Measurements from ENCODE around the gene IL1B. TPM values are rescaled to one million over a fixed set of nuclear protein-coding genes. Genes with fewer than 3 reads are reported as not detected.
"Not testable (repeated sequence)": the region's sequence is repeated elsewhere in the genome, so short reads cannot be mapped to it uniquely, and the experiment has no call there.

IL1B gene
- total RNA-seq, 5 donors from 2014 or later (not counting 1 experiment from before 2014, with no cell fraction given): 0.76 to 4.4 (median 0.97) TPM; not detected in 1

DNA sequence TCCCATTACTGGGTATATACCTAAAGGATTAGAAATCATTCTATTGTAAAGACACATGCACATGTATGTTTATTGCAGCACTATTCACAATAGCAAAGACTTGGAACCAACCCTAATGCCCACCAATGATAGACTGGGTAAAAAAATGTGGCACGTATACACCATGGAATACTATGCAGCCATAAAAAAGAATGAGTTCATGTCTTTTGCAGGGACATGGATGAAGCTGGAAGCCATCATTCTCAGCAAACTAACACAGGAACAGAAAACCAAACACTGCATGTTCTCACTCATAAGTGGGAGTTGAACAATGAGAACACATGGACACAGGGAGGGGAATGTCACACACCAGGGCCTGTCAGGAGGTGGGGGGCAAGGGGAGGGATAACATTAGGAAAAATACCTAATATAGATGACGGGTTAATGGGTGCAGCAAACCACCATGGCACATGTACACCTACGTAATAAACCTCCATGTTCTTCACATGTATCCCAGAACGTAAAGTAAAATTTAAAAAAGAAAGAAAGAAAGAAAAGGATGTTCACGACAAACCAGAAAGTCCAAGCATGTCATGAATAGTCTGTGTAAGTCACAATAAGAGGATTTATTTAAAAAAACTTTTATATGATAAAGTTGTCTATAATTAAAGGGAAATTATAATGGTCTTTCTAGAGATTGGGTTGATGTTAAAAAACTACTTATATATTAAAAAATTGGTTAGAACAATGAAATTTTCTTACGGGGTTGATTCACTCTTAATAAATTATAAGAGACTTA, 23.0 kb upstream of the IL1B start:
- no CpG with 5 or more reads among the region's 6 CpGs for WGBS (ENCODE audit: insufficient coverage)
- H3K27ac Mint-ChIP-seq; H3K4me3 Mint-ChIP-seq; H3K4me3 ChIP-seq (ENCODE audit: control insufficient read depth in 1 of 2, extremely low read depth in 1 of 2, low read length in 1 of 2); ATAC-seq (replicated peaks in 1 of 4); H3K4me1 Mint-ChIP-seq; DNase-seq; POLR2A ChIA-PET; H3K27me3 ChIP-seq (replicated peaks in 1 of 2; ENCODE audit: control insufficient read depth in 2 of 2, extremely low read depth in 1 of 2, insufficient read depth in 2 of 2, low read length in 1 of 2); H3K27me3 Mint-ChIP-seq; H3K36me3 Mint-ChIP-seq; H3K4me1 ChIP-seq (ENCODE audit: control insufficient read depth in 1 of 2, extremely low read depth in 1 of 2, insufficient read depth in 2 of 2, low read length in 2 of 2); H3K36me3 ChIP-seq (ENCODE audit: control insufficient read depth in 2 of 2, extremely low read depth in 1 of 2, insufficient read depth in 1 of 2, low read length in 1 of 2); CTCF ChIA-PET; H3K9me3 ChIP-seq; H3K27ac ChIP-seq (ENCODE audit: low read length): not testable (repeated sequence)
- H3K9me3 Mint-ChIP-seq: peaks cover 0 to 16% (median 4%) of the 10 kb centered on the region in 3 donors

DNA sequence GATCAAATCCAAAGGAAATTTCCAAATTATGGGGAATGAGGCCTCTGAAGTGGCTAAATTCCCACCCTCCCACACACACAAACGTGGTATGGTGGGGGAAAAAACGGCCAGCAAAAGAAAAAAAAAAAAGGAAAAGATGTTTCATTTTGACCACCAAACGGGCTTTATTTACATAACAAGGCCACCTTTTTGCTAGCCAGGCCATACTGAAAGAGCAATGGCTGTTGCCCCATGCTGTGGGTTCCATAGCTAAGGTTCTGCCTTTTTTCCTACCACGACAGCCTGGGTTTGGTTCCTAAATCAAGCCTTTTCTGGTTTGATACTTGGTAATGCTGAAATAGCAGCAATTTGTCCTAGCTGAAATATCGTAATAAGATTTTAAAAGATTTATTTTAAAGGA, 14.0 kb upstream of the IL1B start:
- no peak overlapping the region for H3K27ac ChIP-seq (ENCODE audit: low read length)
- Mint-ChIP-seq H3K27ac (no peak overlapping the region), H3K9me3 (no peaks in the 10 kb centered on the region), H3K27me3 (peaks cover 28 to 34% of the 10 kb centered on the region in 2 donors), H3K4me3 (no peak overlapping the region), H3K4me1 (no peaks in the 10 kb centered on the region), H3K36me3 (no peaks in the 10 kb centered on the region)
- ATAC-seq (replicated peaks in 1 of 4): no peak
- peaks cover 0 to 2% of the 10 kb centered on the region in 2 experiments for H3K27me3 ChIP-seq (replicated peaks in 1 of 2; ENCODE audit: control insufficient read depth in 2 of 2, extremely low read depth in 1 of 2, insufficient read depth in 2 of 2, low read length in 1 of 2)
- no peaks in the 10 kb centered on the region for H3K9me3 ChIP-seq
- no peak for DNase-seq
- CTCF ChIA-PET: no interaction called here
- POLR2A ChIA-PET: no interaction called here
- 65% methylated on average over 2 of the region's 5 CpGs for WGBS (ENCODE audit: insufficient coverage)
- H3K4me3 ChIP-seq (ENCODE audit: control insufficient read depth in 1 of 2, extremely low read depth in 1 of 2, low read length in 1 of 2): no peak overlapping the region
- H3K36me3 ChIP-seq (ENCODE audit: control insufficient read depth in 2 of 2, extremely low read depth in 1 of 2, insufficient read depth in 1 of 2, low read length in 1 of 2): no peaks in the 10 kb centered on the region
- no peaks in the 10 kb centered on the region for H3K4me1 ChIP-seq (ENCODE audit: control insufficient read depth in 1 of 2, extremely low read depth in 1 of 2, insufficient read depth in 2 of 2, low read length in 2 of 2)

DNA sequence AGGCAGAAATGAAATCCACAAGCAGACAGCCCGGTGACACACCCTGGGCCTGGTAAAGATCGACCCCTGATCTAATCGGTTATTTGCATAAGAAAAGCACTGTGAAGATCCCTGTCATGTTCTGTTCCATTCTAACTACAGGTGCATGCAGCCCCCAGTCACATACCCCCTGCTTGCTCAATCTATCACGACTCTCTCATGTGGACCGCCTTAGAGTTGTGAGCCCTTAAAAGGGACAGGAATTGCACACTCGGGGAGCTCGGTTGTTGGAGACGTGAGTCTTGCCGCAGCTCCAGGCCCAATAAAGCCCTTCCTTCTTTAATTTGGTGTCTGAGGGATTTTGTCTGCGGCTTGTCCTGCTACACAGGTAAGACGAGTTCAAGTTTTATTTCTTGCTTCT, 13.4 kb upstream of the IL1B start:
- ChIA-PET CTCF (no interaction called here), POLR2A (interaction anchor here in 1 of 2 donors (0.6 kb wide), 1 partner anchor 252 kb away, joined by 3 read pairs; no protein-coding TSS in a partner anchor)
- H3K27me3 ChIP-seq (replicated peaks in 1 of 2; ENCODE audit: control insufficient read depth in 2 of 2, extremely low read depth in 1 of 2, insufficient read depth in 2 of 2, low read length in 1 of 2): peaks cover 0 to 2% of the 10 kb centered on the region in 2 experiments
- no peaks in the 10 kb centered on the region for H3K4me1 ChIP-seq (ENCODE audit: control insufficient read depth in 1 of 2, extremely low read depth in 1 of 2, insufficient read depth in 2 of 2, low read length in 2 of 2)
- H3K36me3 ChIP-seq (ENCODE audit: control insufficient read depth in 2 of 2, extremely low read depth in 1 of 2, insufficient read depth in 1 of 2, low read length in 1 of 2): no peaks in the 10 kb centered on the region
- no peak overlapping the region for H3K27ac Mint-ChIP-seq
- no peak overlapping the region for H3K4me3 Mint-ChIP-seq
- H3K4me1 Mint-ChIP-seq: no peaks in the 10 kb centered on the region
- H3K36me3 Mint-ChIP-seq: no peaks in the 10 kb centered on the region
- H3K27ac ChIP-seq (ENCODE audit: low read length): no peak overlapping the region
- no peak for DNase-seq
- no peaks in the 10 kb centered on the region for H3K9me3 ChIP-seq
- no peaks in the 10 kb centered on the region for H3K9me3 Mint-ChIP-seq
- H3K4me3 ChIP-seq (ENCODE audit: control insufficient read depth in 1 of 2, extremely low read depth in 1 of 2, low read length in 1 of 2): no peak overlapping the region
- 100% methylated on average over 3 of the region's 11 CpGs for WGBS (ENCODE audit: insufficient coverage)
- peaks cover 29 to 34% of the 10 kb centered on the region in 2 donors for H3K27me3 Mint-ChIP-seq
- no peak for ATAC-seq (replicated peaks in 1 of 4)

DNA sequence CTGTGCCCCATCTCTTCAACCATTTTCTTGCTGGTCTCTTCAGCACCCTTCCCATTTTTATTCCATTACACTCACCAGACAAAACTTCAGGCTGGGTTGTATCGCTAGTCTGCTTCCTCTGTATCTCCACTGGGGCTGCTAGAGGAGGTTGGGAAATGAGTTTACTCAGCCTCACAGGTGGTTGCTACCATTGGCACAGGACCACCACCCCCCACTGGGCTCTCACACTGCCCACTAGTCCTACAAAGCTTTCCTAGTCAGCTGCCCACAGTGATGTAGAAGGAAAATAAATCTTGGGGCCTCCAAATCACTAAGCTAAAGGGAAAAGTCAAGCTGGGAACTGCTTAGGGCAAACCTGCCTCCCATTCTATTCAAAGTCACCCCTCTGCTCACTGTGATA, 12.3 kb upstream of the IL1B start:
- ChIA-PET CTCF (no interaction called here), POLR2A (no interaction called here)
- Mint-ChIP-seq H3K36me3 (no peaks in the 10 kb centered on the region), H3K4me3 (no peak overlapping the region), H3K27me3 (peaks cover 25 to 34% of the 10 kb centered on the region in 2 donors), H3K27ac (no peak overlapping the region), H3K9me3 (no peaks in the 10 kb centered on the region), H3K4me1 (no peaks in the 10 kb centered on the region)
- DNase-seq (no peak), ATAC-seq (replicated peaks in 1 of 4) (no peak)
- no CpG with 5 or more reads among the region's 1 CpG for WGBS (ENCODE audit: insufficient coverage)
- peaks cover 0 to 6% of the 10 kb centered on the region in 2 experiments for H3K27me3 ChIP-seq (replicated peaks in 1 of 2; ENCODE audit: control insufficient read depth in 2 of 2, extremely low read depth in 1 of 2, insufficient read depth in 2 of 2, low read length in 1 of 2)
- no peaks in the 10 kb centered on the region for H3K4me1 ChIP-seq (ENCODE audit: control insufficient read depth in 1 of 2, extremely low read depth in 1 of 2, insufficient read depth in 2 of 2, low read length in 2 of 2)
- H3K27ac ChIP-seq (ENCODE audit: low read length): no peak overlapping the region
- H3K36me3 ChIP-seq (ENCODE audit: control insufficient read depth in 2 of 2, extremely low read depth in 1 of 2, insufficient read depth in 1 of 2, low read length in 1 of 2): no peaks in the 10 kb centered on the region
- no peaks in the 10 kb centered on the region for H3K9me3 ChIP-seq
- no peak overlapping the region for H3K4me3 ChIP-seq (ENCODE audit: control insufficient read depth in 1 of 2, extremely low read depth in 1 of 2, low read length in 1 of 2)

DNA sequence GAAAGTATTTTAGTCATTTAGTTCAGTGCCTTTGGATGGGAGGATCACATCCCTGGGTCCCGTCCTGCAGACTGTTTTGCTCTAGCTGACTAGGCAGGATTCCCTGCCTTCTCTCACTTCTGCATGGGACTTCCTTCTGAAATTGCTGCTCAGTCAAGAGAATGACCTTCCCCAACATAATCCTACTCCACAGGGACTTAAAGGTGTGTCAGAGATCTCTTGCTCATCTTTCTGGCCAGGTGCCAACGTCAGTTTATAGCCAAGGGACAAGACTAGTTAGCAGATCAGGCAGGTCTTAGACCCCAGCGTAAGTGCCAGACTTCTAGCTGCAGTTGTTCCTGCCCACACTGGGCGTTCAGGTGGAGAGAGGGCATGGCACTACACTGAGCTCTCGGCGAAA, 9.5 kb upstream of the IL1B start:
- DNase-seq (no peak), ATAC-seq (replicated peaks in 1 of 4) (no peak)
- no peaks in the 10 kb centered on the region for H3K4me1 ChIP-seq (ENCODE audit: control insufficient read depth in 1 of 2, extremely low read depth in 1 of 2, insufficient read depth in 2 of 2, low read length in 2 of 2)
- Mint-ChIP-seq H3K4me1 (peaks cover 0 to 2% (median 0%) of the 10 kb centered on the region in 3 donors), H3K27ac (no peak overlapping the region), H3K27me3 (peaks cover 27 to 36% of the 10 kb centered on the region in 2 donors), H3K36me3 (no peaks in the 10 kb centered on the region), H3K9me3 (no peaks in the 10 kb centered on the region), H3K4me3 (no peak overlapping the region)
- H3K4me3 ChIP-seq (ENCODE audit: control insufficient read depth in 1 of 2, extremely low read depth in 1 of 2, low read length in 1 of 2): no peak overlapping the region
- CTCF ChIA-PET: no interaction called here
- no peaks in the 10 kb centered on the region for H3K36me3 ChIP-seq (ENCODE audit: control insufficient read depth in 2 of 2, extremely low read depth in 1 of 2, insufficient read depth in 1 of 2, low read length in 1 of 2)
- no peaks in the 10 kb centered on the region for H3K9me3 ChIP-seq
- H3K27ac ChIP-seq (ENCODE audit: low read length): no peak overlapping the region
- peaks cover 0 to 9% of the 10 kb centered on the region in 2 experiments for H3K27me3 ChIP-seq (replicated peaks in 1 of 2; ENCODE audit: control insufficient read depth in 2 of 2, extremely low read depth in 1 of 2, insufficient read depth in 2 of 2, low read length in 1 of 2)
- WGBS (ENCODE audit: insufficient coverage): 82% methylated on average over 5 of the region's 6 CpGs
- POLR2A ChIA-PET: no interaction called here

DNA sequence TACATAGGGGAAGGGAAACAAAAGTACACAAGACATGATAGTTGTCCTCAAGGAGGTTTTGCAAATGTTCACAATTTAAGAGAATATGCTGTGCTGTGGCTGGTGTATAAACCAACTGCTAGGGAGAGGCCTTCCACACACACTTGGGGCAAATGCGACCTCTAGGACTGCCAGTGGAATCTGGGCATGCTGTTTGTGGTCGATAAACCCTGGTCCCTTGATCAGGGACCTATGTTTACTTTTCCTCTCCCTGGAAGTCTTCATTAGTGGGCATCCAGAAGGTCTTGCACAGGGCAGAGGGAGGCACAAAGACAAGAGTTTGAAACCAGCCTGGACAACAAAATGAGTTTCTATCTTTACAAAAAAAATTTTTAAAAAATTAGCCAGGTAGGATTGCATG, 7.3 kb upstream of the IL1B start:
- no peak overlapping the region for H3K4me3 ChIP-seq (ENCODE audit: control insufficient read depth in 1 of 2, extremely low read depth in 1 of 2, low read length in 1 of 2)
- no peaks in the 10 kb centered on the region for H3K36me3 ChIP-seq (ENCODE audit: control insufficient read depth in 2 of 2, extremely low read depth in 1 of 2, insufficient read depth in 1 of 2, low read length in 1 of 2)
- H3K27ac ChIP-seq (ENCODE audit: low read length): no peak overlapping the region
- Mint-ChIP-seq H3K9me3 (no peaks in the 10 kb centered on the region), H3K27ac (no peak overlapping the region), H3K4me3 (no peak overlapping the region), H3K27me3 (peaks cover 34 to 37% of the 10 kb centered on the region in 2 donors), H3K36me3 (no peaks in the 10 kb centered on the region), H3K4me1 (peaks cover 0 to 4% (median 2%) of the 10 kb centered on the region in 3 donors)
- DNase-seq (no peak), ATAC-seq (replicated peaks in 1 of 4) (no peak)
- ChIA-PET CTCF (no interaction called here), POLR2A (no interaction called here)
- H3K9me3 ChIP-seq: no peaks in the 10 kb centered on the region
- no CpG with 5 or more reads among the region's 2 CpGs for WGBS (ENCODE audit: insufficient coverage)
- H3K4me1 ChIP-seq (ENCODE audit: control insufficient read depth in 1 of 2, extremely low read depth in 1 of 2, insufficient read depth in 2 of 2, low read length in 2 of 2): no peaks in the 10 kb centered on the region
- H3K27me3 ChIP-seq (replicated peaks in 1 of 2; ENCODE audit: control insufficient read depth in 2 of 2, extremely low read depth in 1 of 2, insufficient read depth in 2 of 2, low read length in 1 of 2): peaks cover 0 to 9% of the 10 kb centered on the region in 2 experiments
